Measurements from ENCODE around the gene ZNF597.

ZNF597 gene

DNA sequence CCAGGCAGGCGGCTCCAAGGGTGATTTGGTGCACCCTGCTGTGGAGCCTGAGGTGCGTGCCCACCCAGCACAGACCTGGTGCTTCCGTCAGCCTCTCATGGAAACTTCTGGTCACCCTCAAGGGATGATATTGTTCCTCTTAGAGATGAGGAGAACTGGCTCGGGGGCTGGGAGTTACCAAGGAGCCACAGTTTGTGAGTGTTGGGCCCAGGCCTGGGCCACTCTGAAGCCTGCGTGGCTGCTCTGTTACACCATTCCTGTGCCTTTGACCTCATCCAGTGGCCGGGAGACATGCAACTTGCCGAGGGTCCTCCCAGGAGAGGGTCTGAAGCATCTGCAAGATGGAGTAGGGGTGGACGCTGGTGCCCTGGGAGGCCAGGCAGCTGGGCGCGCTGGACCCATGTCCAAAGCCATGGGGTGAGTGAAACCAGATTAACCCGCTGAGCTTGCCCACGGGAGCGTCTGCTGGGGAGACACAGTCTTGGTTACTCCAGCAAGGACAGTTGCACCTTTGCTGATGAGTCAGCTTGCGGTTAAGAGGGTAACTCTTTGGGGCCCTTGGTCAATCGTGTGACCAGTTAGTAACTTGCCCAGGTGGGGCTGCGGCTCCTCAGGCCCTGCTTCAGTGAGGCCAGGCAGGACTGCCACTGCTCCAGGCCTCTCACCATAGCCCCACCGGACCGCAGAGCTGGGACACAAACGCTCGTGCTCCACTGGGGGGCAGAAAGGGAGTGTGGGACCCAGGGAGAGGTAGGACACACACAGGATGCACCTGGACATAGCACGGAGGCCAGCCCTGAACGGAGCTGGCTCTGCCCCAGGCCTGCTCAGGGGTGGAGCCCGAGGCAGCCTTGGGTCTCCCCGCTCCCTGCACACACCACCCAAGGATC lies 44.5 kb upstream of the ZNF597 start:
- peaks cover 1% of the 10 kb centered on the region for H3K9me3 ChIP-seq (ENCODE audit: insufficient read depth, low read depth, low read length)
- no peak for DNase-seq
- no peak overlapping the region for H2AK5ac ChIP-seq (ENCODE audit: low read length)
- H2BK5ac ChIP-seq (ENCODE audit: low read depth, low read length, poor library complexity), result no peak overlapping the region
- WGBS (ENCODE audit: extremely low coverage, insufficient coverage, insufficient read length), result no CpG with 5 or more reads among the region's 24 CpGs
- H3K14ac ChIP-seq (ENCODE audit: low read length), result no peak overlapping the region
- peaks cover 47 to 48% of the 10 kb centered on the region in 2 experiments for H3K36me3 ChIP-seq (ENCODE audit: control insufficient read depth in 1 of 2, insufficient read depth in 2 of 2, low read length in 2 of 2)
- H2AFZ ChIP-seq (ENCODE audit: insufficient read depth, low read length, poor library complexity), result no peak overlapping the region
- no peak overlapping the region for H4K91ac ChIP-seq (ENCODE audit: low read depth, low read length)
- H3K79me2 ChIP-seq (ENCODE audit: control insufficient read depth, insufficient read depth, low read length, poor library complexity), result no peaks in the 10 kb centered on the region
- H3K27me3 ChIP-seq (ENCODE audit: insufficient read depth, low read length), result no peaks in the 10 kb centered on the region
- no peak overlapping the region for H2BK120ac ChIP-seq (ENCODE audit: insufficient read depth, low read length, poor library complexity)
- H3K79me1 ChIP-seq (ENCODE audit: low read length), result no peaks in the 10 kb centered on the region
- no peak overlapping the region for H3K27ac ChIP-seq (ENCODE audit: low read depth, low read length)
- no peak overlapping the region for H3K9ac ChIP-seq (ENCODE audit: low read length)
- H3K18ac ChIP-seq (ENCODE audit: low read length), result no peak overlapping the region
- H2BK12ac ChIP-seq (ENCODE audit: low read length), result no peak overlapping the region
- no peak overlapping the region for H3K23ac ChIP-seq (ENCODE audit: low read length)
- no peak overlapping the region for H3K4me3 ChIP-seq (ENCODE audit: low read depth, low read length)
- H4K8ac ChIP-seq (ENCODE audit: low read depth, low read length), result peak overlapping the region; percentile 39
- no peak overlapping the region for H4K12ac ChIP-seq (ENCODE audit: low read depth, low read length)
- no peak overlapping the region for H3K4me2 ChIP-seq (ENCODE audit: low read length)
- peaks cover 0 to 2% of the 10 kb centered on the region in 2 experiments for H3K4me1 ChIP-seq (ENCODE audit: control insufficient read depth in 1 of 2, insufficient read depth in 2 of 2, low read length in 2 of 2)
- no peak overlapping the region for H3K4ac ChIP-seq (ENCODE audit: low read depth, low read length)

DNA sequence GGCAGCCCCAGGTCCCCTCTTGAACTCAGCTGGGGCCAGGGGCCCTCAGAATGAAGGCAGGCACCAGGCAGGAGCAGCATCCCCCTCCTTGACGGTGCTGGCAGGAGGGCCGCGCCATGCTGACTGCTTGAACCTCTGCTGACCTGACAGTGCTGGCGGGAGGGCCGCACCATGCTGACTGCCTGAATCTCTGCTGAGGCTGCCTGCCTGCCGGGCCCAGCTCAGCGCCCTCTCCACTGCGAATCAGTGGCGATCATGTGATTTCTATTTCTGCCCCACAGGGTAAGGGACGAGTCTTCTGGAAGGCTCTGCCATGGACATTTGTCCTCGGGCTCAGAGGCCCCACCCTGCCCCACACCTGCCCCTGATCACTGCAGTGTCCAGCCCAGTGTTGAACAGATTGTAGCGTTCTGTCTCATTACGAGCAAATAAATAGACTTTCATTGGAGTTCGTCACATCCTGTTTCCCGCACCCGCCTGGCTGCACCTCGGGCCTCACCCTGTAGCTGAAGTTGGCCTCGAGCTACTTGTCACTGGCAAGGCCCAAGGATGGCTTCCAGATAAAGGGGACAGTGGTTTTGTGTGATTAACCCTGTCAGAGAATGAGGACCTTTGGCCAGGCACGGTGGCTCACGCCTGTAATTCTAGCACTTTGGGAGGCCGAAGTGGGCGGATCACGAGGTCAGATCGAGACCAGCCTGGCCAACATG lies 43.4 kb upstream of the ZNF597 start:
- no peak overlapping the region for H3K4me3 ChIP-seq (ENCODE audit: low read depth, low read length)
- H3K27me3 ChIP-seq (ENCODE audit: insufficient read depth, low read length), result no peaks in the 10 kb centered on the region
- no peak overlapping the region for H3K18ac ChIP-seq (ENCODE audit: low read length)
- WGBS (ENCODE audit: extremely low coverage, insufficient coverage, insufficient read length), result no CpG with 5 or more reads among the region's 24 CpGs
- H3K36me3 ChIP-seq (ENCODE audit: control insufficient read depth in 1 of 2, insufficient read depth in 2 of 2, low read length in 2 of 2), result peaks cover 58 to 59% of the 10 kb centered on the region in 2 experiments
- DNase-seq, result no peak
- H2BK120ac ChIP-seq (ENCODE audit: insufficient read depth, low read length, poor library complexity), result no peak overlapping the region
- no peak overlapping the region for H3K14ac ChIP-seq (ENCODE audit: low read length)
- H4K12ac ChIP-seq (ENCODE audit: low read depth, low read length), result no peak overlapping the region
- H2AK5ac ChIP-seq (ENCODE audit: low read length), result no peak overlapping the region
- H3K4me1 ChIP-seq (ENCODE audit: control insufficient read depth in 1 of 2, insufficient read depth in 2 of 2, low read length in 2 of 2), result peaks cover 0 to 2% of the 10 kb centered on the region in 2 experiments
- no peak overlapping the region for H3K23ac ChIP-seq (ENCODE audit: low read length)
- no peak overlapping the region for H3K9ac ChIP-seq (ENCODE audit: low read length)
- no peak overlapping the region for H3K4me2 ChIP-seq (ENCODE audit: low read length)
- no peaks in the 10 kb centered on the region for H3K79me2 ChIP-seq (ENCODE audit: control insufficient read depth, insufficient read depth, low read length, poor library complexity)
- no peaks in the 10 kb centered on the region for H3K79me1 ChIP-seq (ENCODE audit: low read length)
- H3K9me3 ChIP-seq (ENCODE audit: insufficient read depth, low read depth, low read length), result peaks cover 1% of the 10 kb centered on the region
- H4K91ac ChIP-seq (ENCODE audit: low read depth, low read length), result no peak overlapping the region
- no peak overlapping the region for H2BK12ac ChIP-seq (ENCODE audit: low read length)
- H3K4ac ChIP-seq (ENCODE audit: low read depth, low read length), result no peak overlapping the region
- no peak overlapping the region for H4K8ac ChIP-seq (ENCODE audit: low read depth, low read length)
- no peak overlapping the region for H2BK5ac ChIP-seq (ENCODE audit: low read depth, low read length, poor library complexity)
- H3K27ac ChIP-seq (ENCODE audit: low read depth, low read length), result no peak overlapping the region
- no peak overlapping the region for H2AFZ ChIP-seq (ENCODE audit: insufficient read depth, low read length, poor library complexity)

DNA sequence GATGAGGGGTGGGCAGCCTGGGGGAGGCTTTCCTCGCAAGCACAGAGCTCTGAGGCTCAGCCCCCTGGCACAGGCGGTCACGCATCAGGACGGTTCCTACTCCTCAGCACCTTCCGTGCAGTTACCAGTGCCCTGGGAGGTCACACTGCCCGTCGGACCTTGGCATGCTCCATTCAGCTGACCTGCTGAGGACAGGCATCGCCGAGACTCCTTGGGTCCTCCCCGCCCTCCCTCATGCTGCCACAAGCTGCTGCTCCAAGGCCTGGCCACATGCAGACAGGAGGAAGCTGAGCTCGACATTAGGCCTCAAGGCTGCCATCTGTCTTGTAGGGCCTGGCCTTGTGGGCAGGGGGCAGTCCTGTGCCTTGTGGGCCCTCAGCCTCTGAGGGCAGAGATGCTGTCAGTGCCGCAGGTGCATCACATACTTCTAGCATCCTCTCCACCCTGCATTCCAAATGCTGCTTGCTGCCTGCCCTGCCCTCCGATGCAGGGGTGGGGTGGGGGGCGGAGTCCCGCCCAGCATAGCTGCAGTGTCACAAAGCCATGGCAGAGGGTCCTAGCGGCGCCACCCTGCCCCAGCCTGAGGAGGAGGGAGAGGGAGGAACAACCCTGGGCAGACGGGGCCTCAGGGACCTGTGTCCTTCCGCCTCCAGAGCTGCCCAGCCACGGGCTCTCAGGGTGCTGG lies 42.7 kb upstream of the ZNF597 start:
- peaks cover 63% of the 10 kb centered on the region in 2 experiments for H3K36me3 ChIP-seq (ENCODE audit: control insufficient read depth in 1 of 2, insufficient read depth in 2 of 2, low read length in 2 of 2)
- no peak overlapping the region for H3K27ac ChIP-seq (ENCODE audit: low read depth, low read length)
- H3K79me2 ChIP-seq (ENCODE audit: control insufficient read depth, insufficient read depth, low read length, poor library complexity), result no peaks in the 10 kb centered on the region
- H2BK12ac ChIP-seq (ENCODE audit: low read length), result no peak overlapping the region
- no peak overlapping the region for H3K23ac ChIP-seq (ENCODE audit: low read length)
- H3K4me3 ChIP-seq (ENCODE audit: low read depth, low read length), result no peak overlapping the region
- no peaks in the 10 kb centered on the region for H3K27me3 ChIP-seq (ENCODE audit: insufficient read depth, low read length)
- no peak overlapping the region for H2BK120ac ChIP-seq (ENCODE audit: insufficient read depth, low read length, poor library complexity)
- H3K9ac ChIP-seq (ENCODE audit: low read length), result no peak overlapping the region
- peaks cover 0 to 2% of the 10 kb centered on the region in 2 experiments for H3K4me1 ChIP-seq (ENCODE audit: control insufficient read depth in 1 of 2, insufficient read depth in 2 of 2, low read length in 2 of 2)
- WGBS (ENCODE audit: extremely low coverage, insufficient coverage, insufficient read length), result no CpG with 5 or more reads among the region's 20 CpGs
- no peak overlapping the region for H4K91ac ChIP-seq (ENCODE audit: low read depth, low read length)
- no peak overlapping the region for H3K4ac ChIP-seq (ENCODE audit: low read depth, low read length)
- H2AFZ ChIP-seq (ENCODE audit: insufficient read depth, low read length, poor library complexity), result no peak overlapping the region
- H2BK5ac ChIP-seq (ENCODE audit: low read depth, low read length, poor library complexity), result no peak overlapping the region
- no peak overlapping the region for H2AK5ac ChIP-seq (ENCODE audit: low read length)
- H4K12ac ChIP-seq (ENCODE audit: low read depth, low read length), result no peak overlapping the region
- no peak overlapping the region for H3K14ac ChIP-seq (ENCODE audit: low read length)
- peaks cover 1% of the 10 kb centered on the region for H3K9me3 ChIP-seq (ENCODE audit: insufficient read depth, low read depth, low read length)
- H4K8ac ChIP-seq (ENCODE audit: low read depth, low read length), result no peak overlapping the region
- H3K4me2 ChIP-seq (ENCODE audit: low read length), result no peak overlapping the region
- DNase-seq, result no peak
- H3K18ac ChIP-seq (ENCODE audit: low read length), result no peak overlapping the region
- no peaks in the 10 kb centered on the region for H3K79me1 ChIP-seq (ENCODE audit: low read length)

DNA sequence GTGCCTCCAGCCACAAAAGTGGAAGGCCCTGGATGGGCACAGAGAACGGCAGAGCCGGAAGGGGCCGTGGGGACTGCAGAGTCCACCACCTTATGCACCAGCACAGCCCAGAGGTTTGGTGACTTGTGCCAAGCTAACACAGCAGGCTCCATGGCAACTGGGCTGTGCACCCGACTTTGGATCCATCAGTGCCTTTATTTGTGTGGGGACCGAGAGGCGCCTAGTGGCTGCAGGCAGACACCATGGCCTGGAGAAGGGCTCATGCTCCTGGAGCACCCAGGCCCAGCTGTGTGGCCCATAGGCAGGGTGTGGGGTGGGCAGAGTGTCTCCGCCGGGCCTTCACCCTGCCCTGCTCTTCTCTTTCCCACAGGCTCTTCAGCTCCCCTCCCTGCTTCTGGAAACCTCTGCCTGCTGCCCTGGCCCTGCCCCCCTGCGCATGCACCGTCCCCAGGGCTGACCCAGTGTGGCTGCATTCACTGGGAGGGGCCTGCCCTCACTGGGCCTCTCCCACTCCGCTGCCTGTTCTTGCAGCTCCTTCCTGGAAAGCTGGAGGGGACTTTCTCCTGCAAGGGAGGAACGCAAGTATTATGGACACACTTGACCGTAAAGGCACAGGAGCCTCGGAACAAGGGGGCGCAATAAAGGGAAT lies 41.9 kb upstream of the ZNF597 start:
- Histone ChIP-seq H4K8ac (ENCODE audit: low read depth, low read length) (no peak overlapping the region), H3K79me1 (ENCODE audit: low read length) (no peaks in the 10 kb centered on the region), H2BK120ac (ENCODE audit: insufficient read depth, low read length, poor library complexity) (no peak overlapping the region), H3K9ac (ENCODE audit: low read length) (no peak overlapping the region), H3K4ac (ENCODE audit: low read depth, low read length) (no peak overlapping the region), H3K79me2 (ENCODE audit: control insufficient read depth, insufficient read depth, low read length, poor library complexity) (no peaks in the 10 kb centered on the region), H3K4me1 (ENCODE audit: control insufficient read depth in 1 of 2, insufficient read depth in 2 of 2, low read length in 2 of 2) (peaks cover 0 to 2% of the 10 kb centered on the region in 2 experiments), H3K27ac (ENCODE audit: low read depth, low read length) (no peak overlapping the region), H2BK5ac (ENCODE audit: low read depth, low read length, poor library complexity) (no peak overlapping the region), H3K9me3 (ENCODE audit: insufficient read depth, low read depth, low read length) (peaks cover 1% of the 10 kb centered on the region), H4K91ac (ENCODE audit: low read depth, low read length) (no peak overlapping the region), H3K4me3 (ENCODE audit: low read depth, low read length) (no peak overlapping the region), H3K27me3 (ENCODE audit: insufficient read depth, low read length) (no peaks in the 10 kb centered on the region), H3K36me3 (ENCODE audit: control insufficient read depth in 1 of 2, insufficient read depth in 2 of 2, low read length in 2 of 2) (peaks cover 63% of the 10 kb centered on the region in 2 experiments), H3K4me2 (ENCODE audit: low read length) (no peak overlapping the region), H3K14ac (ENCODE audit: low read length) (no peak overlapping the region), H4K12ac (ENCODE audit: low read depth, low read length) (no peak overlapping the region), H2BK12ac (ENCODE audit: low read length) (no peak overlapping the region), H2AFZ (ENCODE audit: insufficient read depth, low read length, poor library complexity) (no peak overlapping the region), H2AK5ac (ENCODE audit: low read length) (no peak overlapping the region), H3K23ac (ENCODE audit: low read length) (no peak overlapping the region), H3K18ac (ENCODE audit: low read length) (no peak overlapping the region)
- no peak for DNase-seq
- no CpG with 5 or more reads among the region's 15 CpGs for WGBS (ENCODE audit: extremely low coverage, insufficient coverage, insufficient read length)
